Measurements from ENCODE around the gene HIVEP3.

DNA sequence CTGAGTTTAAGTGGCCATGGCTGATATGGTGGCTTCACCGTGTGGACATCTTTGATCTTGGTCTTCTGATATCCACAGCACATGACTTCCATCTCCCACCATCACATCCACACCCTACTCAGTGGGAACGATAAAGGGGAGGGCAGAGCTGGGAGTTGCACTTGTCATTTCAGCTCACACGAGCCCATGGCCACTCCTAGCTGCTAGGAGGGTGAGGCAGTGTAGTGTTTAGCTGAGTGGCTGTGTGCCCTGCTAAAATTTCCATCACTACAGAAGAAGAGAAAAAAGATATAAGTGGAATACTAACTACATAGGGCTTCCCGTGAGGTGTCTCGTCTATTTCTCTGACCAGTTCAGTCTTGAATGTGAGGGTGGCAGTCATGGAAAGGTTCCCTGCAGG lies 310.9 kb downstream of the HIVEP3 start:
- TF ChIP-seq, protein P1, sequence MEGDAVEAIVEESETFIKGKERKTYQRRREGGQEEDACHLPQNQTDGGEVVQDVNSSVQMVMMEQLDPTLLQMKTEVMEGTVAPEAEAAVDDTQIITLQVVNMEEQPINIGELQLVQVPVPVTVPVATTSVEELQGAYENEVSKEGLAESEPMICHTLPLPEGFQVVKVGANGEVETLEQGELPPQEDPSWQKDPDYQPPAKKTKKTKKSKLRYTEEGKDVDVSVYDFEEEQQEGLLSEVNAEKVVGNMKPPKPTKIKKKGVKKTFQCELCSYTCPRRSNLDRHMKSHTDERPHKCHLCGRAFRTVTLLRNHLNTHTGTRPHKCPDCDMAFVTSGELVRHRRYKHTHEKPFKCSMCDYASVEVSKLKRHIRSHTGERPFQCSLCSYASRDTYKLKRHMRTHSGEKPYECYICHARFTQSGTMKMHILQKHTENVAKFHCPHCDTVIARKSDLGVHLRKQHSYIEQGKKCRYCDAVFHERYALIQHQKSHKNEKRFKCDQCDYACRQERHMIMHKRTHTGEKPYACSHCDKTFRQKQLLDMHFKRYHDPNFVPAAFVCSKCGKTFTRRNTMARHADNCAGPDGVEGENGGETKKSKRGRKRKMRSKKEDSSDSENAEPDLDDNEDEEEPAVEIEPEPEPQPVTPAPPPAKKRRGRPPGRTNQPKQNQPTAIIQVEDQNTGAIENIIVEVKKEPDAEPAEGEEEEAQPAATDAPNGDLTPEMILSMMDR (IDR thresholded peaks at IDR 0.05): no peak
- no peak for TF ChIP-seq POLR2A (IDR thresholded peaks at IDR 0.05)
- no peak for TF ChIP-seq POLR2AphosphoS5 (IDR thresholded peaks at IDR 0.05)
- TF ChIP-seq EP300 (IDR thresholded peaks at IDR 0.05): no peak
